Measurements from ENCODE around the gene CALM3.
A peak's percentile ranks its signal among the peaks of the same experiment; 100 is the strongest.

CALM3 gene

DNA sequence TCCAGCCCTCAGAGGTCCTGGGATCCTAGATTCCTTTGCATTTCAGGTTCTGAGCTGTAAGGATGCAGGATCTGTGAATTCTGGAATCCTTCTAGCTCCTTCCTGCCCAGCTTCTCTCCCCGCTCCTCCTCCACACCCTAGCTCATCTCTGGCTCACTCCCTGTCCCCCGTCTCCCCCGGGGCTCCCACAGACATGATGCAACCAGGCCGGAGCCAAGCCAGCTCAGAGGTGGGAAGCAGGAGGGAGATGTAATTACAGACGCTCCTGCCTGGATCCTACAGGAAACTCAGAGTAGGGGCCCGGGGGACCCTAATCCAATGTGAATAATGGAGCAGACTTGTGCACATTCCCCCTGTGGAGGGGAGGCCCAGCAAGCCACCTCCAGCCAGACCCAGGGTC lies 30.4 kb downstream of the CALM3 start:
- DNase-seq = no peak
- TF ChIP-seq, protein P1, sequence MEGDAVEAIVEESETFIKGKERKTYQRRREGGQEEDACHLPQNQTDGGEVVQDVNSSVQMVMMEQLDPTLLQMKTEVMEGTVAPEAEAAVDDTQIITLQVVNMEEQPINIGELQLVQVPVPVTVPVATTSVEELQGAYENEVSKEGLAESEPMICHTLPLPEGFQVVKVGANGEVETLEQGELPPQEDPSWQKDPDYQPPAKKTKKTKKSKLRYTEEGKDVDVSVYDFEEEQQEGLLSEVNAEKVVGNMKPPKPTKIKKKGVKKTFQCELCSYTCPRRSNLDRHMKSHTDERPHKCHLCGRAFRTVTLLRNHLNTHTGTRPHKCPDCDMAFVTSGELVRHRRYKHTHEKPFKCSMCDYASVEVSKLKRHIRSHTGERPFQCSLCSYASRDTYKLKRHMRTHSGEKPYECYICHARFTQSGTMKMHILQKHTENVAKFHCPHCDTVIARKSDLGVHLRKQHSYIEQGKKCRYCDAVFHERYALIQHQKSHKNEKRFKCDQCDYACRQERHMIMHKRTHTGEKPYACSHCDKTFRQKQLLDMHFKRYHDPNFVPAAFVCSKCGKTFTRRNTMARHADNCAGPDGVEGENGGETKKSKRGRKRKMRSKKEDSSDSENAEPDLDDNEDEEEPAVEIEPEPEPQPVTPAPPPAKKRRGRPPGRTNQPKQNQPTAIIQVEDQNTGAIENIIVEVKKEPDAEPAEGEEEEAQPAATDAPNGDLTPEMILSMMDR (IDR thresholded peaks at IDR 0.05; ENCODE audit: low read depth, low read length, missing control alignments) = no peak
- H3K36me3 ChIP-seq (replicated peaks) = no peaks in the 10 kb centered on the region
- H3K27me3 ChIP-seq (replicated peaks) = peaks cover 7% of the 10 kb centered on the region
- H3K4me3 ChIP-seq (ENCODE audit: low read depth, low read length) = no peak overlapping the region
- in situ Hi-C loops (cut with HindIII; ENCODE audit: low pct_ligation_motif_present, low sequenced_read_pairs) = no loop called here
- no peak overlapping the region for H3K27ac ChIP-seq

DNA sequence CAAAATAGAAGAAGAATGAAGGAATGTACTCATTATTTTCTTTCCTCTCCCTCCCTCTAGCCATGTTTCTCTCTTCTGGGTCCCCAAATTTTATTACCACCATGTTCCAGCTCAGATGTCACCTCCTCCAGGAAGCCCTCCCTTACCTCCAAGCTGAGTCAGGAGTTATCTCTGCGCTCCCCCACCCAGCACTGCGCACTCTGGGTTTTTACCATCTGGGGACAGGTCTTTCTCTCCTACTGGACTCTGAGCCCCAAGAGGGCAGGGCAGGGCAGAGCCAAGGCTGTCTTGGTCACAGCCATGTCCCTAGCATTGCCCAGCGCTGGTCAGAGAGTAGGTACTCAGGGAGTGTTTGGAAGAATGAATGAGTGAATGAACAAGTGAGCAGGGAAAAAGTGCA lies 32.0 kb downstream of the CALM3 start:
- Histone ChIP-seq H3K27me3 (replicated peaks) (peaks cover 7% of the 10 kb centered on the region), H3K36me3 (replicated peaks) (no peaks in the 10 kb centered on the region), H3K27ac (no peak overlapping the region), H3K4me3 (ENCODE audit: low read depth, low read length) (no peak overlapping the region)
- DNase-seq = no peak
- TF ChIP-seq, protein P1 (IDR thresholded peaks at IDR 0.05; ENCODE audit: low read depth, low read length, missing control alignments) = no peak
- in situ Hi-C loops (cut with HindIII; ENCODE audit: low pct_ligation_motif_present, low sequenced_read_pairs) = no loop called here

DNA sequence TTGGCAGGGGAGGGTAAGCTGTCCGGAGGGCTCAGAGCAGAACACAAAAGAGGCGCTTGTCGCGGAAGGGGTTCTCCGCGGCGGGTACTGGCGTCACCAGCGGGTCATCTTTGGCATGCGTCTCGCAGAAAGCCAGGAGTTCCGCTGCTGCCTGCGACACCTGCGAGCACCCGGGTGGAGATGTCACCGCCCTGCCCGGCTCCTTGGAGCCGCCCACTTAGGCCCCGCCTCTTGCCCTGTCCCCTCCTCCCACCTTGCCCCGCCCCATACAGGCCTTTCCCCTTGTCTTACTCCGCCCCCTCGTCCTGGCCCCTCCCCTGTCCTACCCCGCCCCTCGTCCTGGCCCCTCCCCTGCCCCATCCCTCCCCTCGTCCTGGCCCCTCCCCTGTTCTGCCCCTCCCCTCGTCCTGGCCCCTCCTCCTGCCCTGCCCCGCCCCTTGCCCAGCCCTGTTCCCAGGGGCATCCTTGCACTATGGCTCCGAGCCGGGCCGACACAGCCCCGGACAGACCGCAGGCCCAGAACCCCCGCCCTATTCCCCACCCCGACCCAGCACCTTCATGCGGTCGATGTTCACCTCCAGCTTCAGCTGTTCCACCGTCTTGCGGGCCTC lies 33.0 kb downstream of the CALM3 start:
- Histone ChIP-seq H3K27me3 (replicated peaks) (peaks cover 7% of the 10 kb centered on the region), H3K27ac (no peak overlapping the region), H3K4me3 (ENCODE audit: low read depth, low read length) (peak overlapping the region; percentile 43), H3K36me3 (replicated peaks) (no peaks in the 10 kb centered on the region)
- DNase-seq = peak; percentile 63
- TF ChIP-seq, protein P1 (IDR thresholded peaks at IDR 0.05; ENCODE audit: low read depth, low read length, missing control alignments) = no peak
- in situ Hi-C loops (cut with HindIII; ENCODE audit: low pct_ligation_motif_present, low sequenced_read_pairs) = no loop called here

DNA sequence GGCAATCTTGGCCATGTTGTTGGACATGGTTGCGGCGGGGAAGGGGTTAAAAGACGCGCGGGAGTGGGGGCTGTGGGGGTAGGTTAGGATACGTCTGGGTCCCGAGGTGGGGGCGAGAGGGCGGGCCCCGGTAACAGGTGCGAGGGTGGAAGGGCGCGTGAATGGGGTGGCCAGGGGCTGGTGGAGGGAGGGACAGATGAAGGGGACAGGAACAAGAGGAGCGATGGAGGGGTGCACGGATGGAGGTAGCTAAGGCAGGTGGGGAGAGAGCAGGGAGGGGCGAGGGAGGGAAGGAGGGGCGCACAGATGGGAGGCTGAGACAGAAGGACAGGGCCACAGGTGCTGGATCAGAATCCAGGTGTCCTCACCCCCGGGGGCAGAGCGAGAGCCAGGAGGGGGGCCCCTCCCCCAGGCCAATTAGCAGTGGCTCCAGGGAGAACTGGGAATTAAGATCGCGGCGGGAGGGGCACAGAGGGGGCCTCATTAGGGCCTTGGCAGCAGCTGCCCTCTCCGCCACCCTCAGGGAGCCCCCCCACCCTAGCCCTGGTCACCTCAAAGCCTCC lies 33.6 kb downstream of the CALM3 start:
- no peak overlapping the region for H3K27ac ChIP-seq
- peak overlapping the region; percentile 20 for H3K4me3 ChIP-seq (ENCODE audit: low read depth, low read length)
- H3K36me3 ChIP-seq (replicated peaks) = no peaks in the 10 kb centered on the region
- in situ Hi-C loops (cut with HindIII; ENCODE audit: low pct_ligation_motif_present, low sequenced_read_pairs) = no loop called here
- H3K27me3 ChIP-seq (replicated peaks) = peaks cover 7% of the 10 kb centered on the region
- DNase-seq = no peak
- TF ChIP-seq, protein P1 (IDR thresholded peaks at IDR 0.05; ENCODE audit: low read depth, low read length, missing control alignments) = no peak

DNA sequence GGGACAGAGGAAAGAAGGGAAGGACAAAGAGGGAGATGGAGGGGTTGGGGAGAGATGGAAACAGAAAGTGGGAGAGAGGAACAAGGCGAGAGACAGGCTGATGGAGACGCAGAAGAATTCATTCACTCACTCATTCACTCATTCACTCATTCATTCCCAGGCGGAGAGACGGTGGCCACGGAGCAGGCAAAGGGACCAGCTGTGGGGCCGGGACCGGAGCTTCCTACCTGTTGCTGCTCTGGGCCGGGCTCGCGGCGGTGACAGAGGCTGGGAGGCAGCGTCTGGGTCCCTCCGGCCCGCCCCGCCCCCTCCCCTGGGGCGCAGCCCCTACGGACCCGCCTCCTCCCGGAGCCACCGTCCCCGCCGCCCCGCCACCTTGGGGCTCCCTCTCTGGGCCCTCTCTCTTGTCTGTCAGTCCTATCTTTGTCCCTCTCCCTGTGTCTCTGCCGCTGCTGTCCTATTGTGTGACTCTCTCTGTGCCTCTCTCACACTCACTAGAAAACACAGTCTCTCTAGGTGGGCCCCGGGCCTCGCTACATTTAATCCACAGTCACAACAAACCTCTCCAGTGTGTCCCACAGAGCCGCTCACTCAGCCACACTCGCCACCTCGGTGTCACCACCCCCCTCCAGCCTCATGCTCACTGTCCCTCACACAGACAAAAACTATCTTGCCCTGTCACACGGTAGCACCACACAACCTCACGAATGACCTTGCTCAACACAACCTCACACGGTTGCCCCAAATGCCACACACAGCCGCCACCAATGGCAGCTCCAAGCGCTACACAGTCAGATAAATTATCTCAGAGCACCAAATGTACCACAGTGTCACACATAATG lies 35.0 kb downstream of the CALM3 start, which contains the start of gene GNG8:
Gene GNG8, minus strand, starts transcription at position 283 of the 842 bp plus-strand sequence. CDS start 1,520 bp downstream, outside the sequence.
- H3K27me3 ChIP-seq (replicated peaks) = peaks cover 7% of the 10 kb centered on the region
- TF ChIP-seq, protein P1 (IDR thresholded peaks at IDR 0.05; ENCODE audit: low read depth, low read length, missing control alignments) = no peak
- no peak within 1 kb of the TSS for H3K4me3 ChIP-seq (ENCODE audit: low read depth, low read length)
- in situ Hi-C loops (cut with HindIII; ENCODE audit: low pct_ligation_motif_present, low sequenced_read_pairs) = no loop called here
- no peak within 1 kb of the TSS for H3K27ac ChIP-seq
- H3K36me3 ChIP-seq (replicated peaks) = no peaks in the 10 kb centered on the region
- DNase-seq = no peak

All from brain microvascular endothelial cell (primary cell).